ENCODE data around the gene TK1.

DNA sequence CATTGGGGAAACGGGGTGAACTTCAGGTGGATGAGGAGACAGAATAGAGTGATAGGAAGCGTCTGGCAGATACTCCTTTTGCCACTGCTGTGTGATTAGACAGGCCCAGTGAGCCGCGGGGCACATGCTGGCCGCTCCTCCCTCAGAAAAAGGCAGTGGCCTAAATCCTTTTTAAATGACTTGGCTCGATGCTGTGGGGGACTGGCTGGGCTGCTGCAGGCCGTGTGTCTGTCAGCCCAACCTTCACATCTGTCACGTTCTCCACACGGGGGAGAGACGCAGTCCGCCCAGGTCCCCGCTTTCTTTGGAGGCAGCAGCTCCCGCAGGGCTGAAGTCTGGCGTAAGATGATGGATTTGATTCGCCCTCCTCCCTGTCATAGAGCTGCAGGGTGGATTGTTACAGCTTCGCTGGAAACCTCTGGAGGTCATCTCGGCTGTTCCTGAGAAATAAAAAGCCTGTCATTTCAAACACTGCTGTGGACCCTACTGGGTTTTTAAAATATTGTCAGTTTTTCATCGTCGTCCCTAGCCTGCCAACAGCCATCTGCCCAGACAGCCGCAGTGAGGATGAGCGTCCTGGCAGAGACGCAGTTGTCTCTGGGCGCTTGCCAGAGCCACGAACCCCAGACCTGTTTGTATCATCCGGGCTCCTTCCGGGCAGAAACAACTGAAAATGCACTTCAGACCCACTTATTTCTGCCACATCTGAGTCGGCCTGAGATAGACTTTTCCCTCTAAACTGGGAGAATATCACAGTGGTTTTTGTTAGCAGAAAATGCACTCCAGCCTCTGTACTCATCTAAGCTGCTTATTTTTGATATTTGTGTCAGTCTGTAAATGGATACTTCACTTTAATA is 37.6 kb upstream of the TK1 start:
- TF ChIP-seq, protein P1, sequence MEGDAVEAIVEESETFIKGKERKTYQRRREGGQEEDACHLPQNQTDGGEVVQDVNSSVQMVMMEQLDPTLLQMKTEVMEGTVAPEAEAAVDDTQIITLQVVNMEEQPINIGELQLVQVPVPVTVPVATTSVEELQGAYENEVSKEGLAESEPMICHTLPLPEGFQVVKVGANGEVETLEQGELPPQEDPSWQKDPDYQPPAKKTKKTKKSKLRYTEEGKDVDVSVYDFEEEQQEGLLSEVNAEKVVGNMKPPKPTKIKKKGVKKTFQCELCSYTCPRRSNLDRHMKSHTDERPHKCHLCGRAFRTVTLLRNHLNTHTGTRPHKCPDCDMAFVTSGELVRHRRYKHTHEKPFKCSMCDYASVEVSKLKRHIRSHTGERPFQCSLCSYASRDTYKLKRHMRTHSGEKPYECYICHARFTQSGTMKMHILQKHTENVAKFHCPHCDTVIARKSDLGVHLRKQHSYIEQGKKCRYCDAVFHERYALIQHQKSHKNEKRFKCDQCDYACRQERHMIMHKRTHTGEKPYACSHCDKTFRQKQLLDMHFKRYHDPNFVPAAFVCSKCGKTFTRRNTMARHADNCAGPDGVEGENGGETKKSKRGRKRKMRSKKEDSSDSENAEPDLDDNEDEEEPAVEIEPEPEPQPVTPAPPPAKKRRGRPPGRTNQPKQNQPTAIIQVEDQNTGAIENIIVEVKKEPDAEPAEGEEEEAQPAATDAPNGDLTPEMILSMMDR (IDR thresholded peaks at IDR 0.05) = no peak
- TF ChIP-seq, protein P2, sequence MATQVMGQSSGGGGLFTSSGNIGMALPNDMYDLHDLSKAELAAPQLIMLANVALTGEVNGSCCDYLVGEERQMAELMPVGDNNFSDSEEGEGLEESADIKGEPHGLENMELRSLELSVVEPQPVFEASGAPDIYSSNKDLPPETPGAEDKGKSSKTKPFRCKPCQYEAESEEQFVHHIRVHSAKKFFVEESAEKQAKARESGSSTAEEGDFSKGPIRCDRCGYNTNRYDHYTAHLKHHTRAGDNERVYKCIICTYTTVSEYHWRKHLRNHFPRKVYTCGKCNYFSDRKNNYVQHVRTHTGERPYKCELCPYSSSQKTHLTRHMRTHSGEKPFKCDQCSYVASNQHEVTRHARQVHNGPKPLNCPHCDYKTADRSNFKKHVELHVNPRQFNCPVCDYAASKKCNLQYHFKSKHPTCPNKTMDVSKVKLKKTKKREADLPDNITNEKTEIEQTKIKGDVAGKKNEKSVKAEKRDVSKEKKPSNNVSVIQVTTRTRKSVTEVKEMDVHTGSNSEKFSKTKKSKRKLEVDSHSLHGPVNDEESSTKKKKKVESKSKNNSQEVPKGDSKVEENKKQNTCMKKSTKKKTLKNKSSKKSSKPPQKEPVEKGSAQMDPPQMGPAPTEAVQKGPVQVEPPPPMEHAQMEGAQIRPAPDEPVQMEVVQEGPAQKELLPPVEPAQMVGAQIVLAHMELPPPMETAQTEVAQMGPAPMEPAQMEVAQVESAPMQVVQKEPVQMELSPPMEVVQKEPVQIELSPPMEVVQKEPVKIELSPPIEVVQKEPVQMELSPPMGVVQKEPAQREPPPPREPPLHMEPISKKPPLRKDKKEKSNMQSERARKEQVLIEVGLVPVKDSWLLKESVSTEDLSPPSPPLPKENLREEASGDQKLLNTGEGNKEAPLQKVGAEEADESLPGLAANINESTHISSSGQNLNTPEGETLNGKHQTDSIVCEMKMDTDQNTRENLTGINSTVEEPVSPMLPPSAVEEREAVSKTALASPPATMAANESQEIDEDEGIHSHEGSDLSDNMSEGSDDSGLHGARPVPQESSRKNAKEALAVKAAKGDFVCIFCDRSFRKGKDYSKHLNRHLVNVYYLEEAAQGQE (IDR thresholded peaks at IDR 0.05; ENCODE audit: insufficient read depth in 1 of 2, low read depth in 2 of 2, low read length in 1 of 2) = no peak
